OCI-LY7 (cell line): ENCODE data around the gene KCNQ5. TPM values are rescaled to one million over a fixed set of nuclear protein-coding genes. Genes with fewer than 3 reads are reported as not detected.

Source experiments
- BruUV-seq: library from RNA; stranded (reverse); fragments of 400-500 nt; replicated peaks from 2 replicates; lab custom pipeline; 2021; lab: Mats Ljungman, UMichigan
- CTCF ChIA-PET: fragments of 300-600 bp; sonication (Branson Sonifier 250); formaldehyde crosslinking; loops from one replicate; lab custom pipeline; 2022; ENCODE audit warnings: antibody characterized with exemption; ENCODE audit not compliant: unreplicated experiment; lab: Charles Lee
- POLR2A ChIA-PET: fragments of 300-600 bp; sonication (Branson Sonifier 250); formaldehyde crosslinking; loops from one replicate; lab custom pipeline; 2022; ENCODE audit warnings: antibody characterized with exemption; lab: Charles Lee
- DNase-seq: peaks from one replicate; pipeline ENCODE4 v3.0.0-alpha.2; 2015; ENCODE audit warnings: low spot score
- H2AFZ ChIP-seq: fragments of 200-600 bp; sonication (generic), shearing (Covaris generic); 2 replicates; pipeline ENCODE4 v1.6.1; 2014; ENCODE audit warnings: mild to moderate bottlenecking, antibody characterized with exemption, low read length, moderate library complexity
- H3K27ac ChIP-seq: fragments of 200-600 bp; sonication (generic); 2 replicates; pipeline ENCODE4 v1.5.1; 2014; ENCODE audit warnings: mixed run types, low read depth, mild to moderate bottlenecking, moderate library complexity, low read length, inconsistent platforms; ENCODE audit not compliant: poor library complexity, severe bottlenecking
- H3K36me3 ChIP-seq: fragments of 200-600 bp; sonication (generic); 2 replicates; pipeline ENCODE4 v1.6.1; 2014; ENCODE audit warnings: mild to moderate bottlenecking, antibody characterized with exemption, low read length, moderate library complexity, mixed read lengths; ENCODE audit not compliant: insufficient read depth
- H3K4me1 ChIP-seq: fragments of 200-600 bp; sonication (generic); 2 replicates; pipeline ENCODE4 v1.5.1; 2014; ENCODE audit warnings: mild to moderate bottlenecking, low read length; ENCODE audit not compliant: insufficient read depth, poor library complexity, severe bottlenecking
- H3K4me2 ChIP-seq: fragments of 200-600 bp; sonication (generic); 2 replicates; pipeline ENCODE4 v1.6.1; 2014; ENCODE audit warnings: mild to moderate bottlenecking, low read length
- H3K4me3 ChIP-seq: fragments of 200-600 bp; sonication (generic); 2 replicates; pipeline ENCODE4 v1.5.1; 2014; ENCODE audit warnings: mild to moderate bottlenecking, low read depth, low read length; ENCODE audit not compliant: poor library complexity, severe bottlenecking
- H3K79me2 ChIP-seq: fragments of 200-600 bp; sonication (generic); 2 replicates; pipeline ENCODE4 v1.6.1; 2016; ENCODE audit warnings: low read depth, mild to moderate bottlenecking, low read length, moderate library complexity, mixed read lengths; ENCODE audit not compliant: insufficient read depth
- H3K9me2 ChIP-seq: fragments of 200-600 bp; sonication (generic); 2 replicates; pipeline ENCODE4 v1.6.1; 2016; ENCODE audit warnings: mild to moderate bottlenecking, low read length, mixed read lengths; ENCODE audit not compliant: insufficient read depth
- H3K9me3 ChIP-seq: fragments of 200-600 bp; sonication (generic); 2 replicates; pipeline ENCODE4 v1.6.1; 2014; ENCODE audit warnings: mild to moderate bottlenecking, mixed run types, low read length, mixed read lengths
- H4K20me1 ChIP-seq: fragments of 200-600 bp; sonication (generic); 2 replicates; pipeline ENCODE4 v1.6.1; 2014; ENCODE audit warnings: mild to moderate bottlenecking, antibody characterized with exemption, low read length, moderate library complexity, mixed read lengths; ENCODE audit not compliant: insufficient read depth
- CTCF ChIP-seq: fragments of 200-600 bp; sonication (generic); conservative IDR thresholded peaks from 2 replicates; pipeline ENCODE4 v1.5.1; 2014; ENCODE audit warnings: mild to moderate bottlenecking, antibody characterized with exemption, low read length, moderate library complexity, mixed read lengths
- EZH2phosphoT487 ChIP-seq: fragments of 200-600 bp; sonication (generic); IDR thresholded peaks from 2 replicates; pipeline ENCODE4 v1.6.1; 2018; ENCODE audit warnings: low read depth, borderline replicate concordance, mild to moderate bottlenecking, mixed run types, antibody characterized with exemption, low read length, moderate library complexity, mixed read lengths
- intact Hi-C: fragments of 100-400 bp; cut with micrococcal nuclease; formaldehyde crosslinking; loops from one replicate; pipeline ENCODE4 v1.10.0; 2022; ENCODE audit not compliant: unreplicated experiment
- total RNA-seq, 2 experiments: library from RNA; depleted of rRNA in 1 of 2; stranded (reverse); fragments of >200 nt in 1 of 2; shearing (Covaris generic) in 1 of 2; gene quantifications; 2 replicates each; pipeline ENCODE4 v1.2.3, GENCODE V29; 2014 to 2022

Gene KCNQ5
- total RNA-seq, 2 experiments from 2014 or later: 26.1 to 29.7 TPM

GRCh38 chr6:73157870-73158269 is 536.0 kb downstream of the KCNQ5 start:
- Histone ChIP-seq H3K79me2 (no peaks in the 10 kb centered on the region), H3K9me2 (no peaks in the 10 kb centered on the region), H3K4me2 (no peak overlapping the region), H3K4me3 (no peak overlapping the region), H3K36me3 (peaks cover 5% of the 10 kb centered on the region; the same call in 1 of the 2 replicates), H4K20me1 (no peaks in the 10 kb centered on the region), H3K27ac (no peak overlapping the region), H3K4me1 (no peaks in the 10 kb centered on the region), H2AFZ (no peak overlapping the region), H3K9me3 (no peaks in the 10 kb centered on the region)
- intact Hi-C loops: no loop called here
- TF ChIP-seq EZH2phosphoT487: no peak
- TF ChIP-seq CTCF: no peak
- no TSS peak for BruUV-seq
- ChIA-PET CTCF (no interaction called here), POLR2A (interaction anchor here (1.1 kb wide), 1 partner anchor 25 kb away, joined by 4 read pairs; no protein-coding TSS in a partner anchor)
- DNase-seq: no peak

- H3K9me3 ChIP-seq: no peaks in the 10 kb centered on the region
- BruUV-seq: no TSS peak
- no peaks in the 10 kb centered on the region for H3K9me2 ChIP-seq
- H3K36me3 ChIP-seq: peaks cover 8% of the 10 kb centered on the region; the same call in 1 of the 2 replicates
- ChIA-PET POLR2A (interaction anchor here (0.7 to 1.9 kb wide), 4 partner anchors 8 to 736 kb away, joined by 3 to 9 read pairs (median 4); no protein-coding TSS in a partner anchor), CTCF (no interaction called here)
- H3K27ac ChIP-seq: no peak overlapping the region
- no peak for DNase-seq
- H3K4me1 ChIP-seq: no peaks in the 10 kb centered on the region
- H3K79me2 ChIP-seq: no peaks in the 10 kb centered on the region
- no peak overlapping the region for H3K4me2 ChIP-seq
- H4K20me1 ChIP-seq: no peaks in the 10 kb centered on the region
- TF ChIP-seq CTCF (no peak), EZH2phosphoT487 (no peak)
- H2AFZ ChIP-seq: no peak overlapping the region
- intact Hi-C loops: no loop called here
- no peak overlapping the region for H3K4me3 ChIP-seq
Measured at GRCh38 chr6:73169111-73169510, 547.2 kb downstream of the KCNQ5 start.

- no peak for TF ChIP-seq EZH2phosphoT487
- TF ChIP-seq CTCF: no peak
- Histone ChIP-seq H3K4me3 (no peak overlapping the region), H3K36me3 (peaks cover 13% of the 10 kb centered on the region; the same call in 1 of the 2 replicates), H2AFZ (no peak overlapping the region), H4K20me1 (no peaks in the 10 kb centered on the region), H3K4me2 (no peak overlapping the region), H3K9me3 (no peaks in the 10 kb centered on the region), H3K27ac (no peak overlapping the region), H3K4me1 (no peaks in the 10 kb centered on the region), H3K79me2 (no peaks in the 10 kb centered on the region), H3K9me2 (no peaks in the 10 kb centered on the region)
- ChIA-PET CTCF (no interaction called here), POLR2A (interaction anchor here (1.1 to 1.9 kb wide), 2 partner anchors 17 to 18 kb away, joined by 3 to 9 read pairs; no protein-coding TSS in a partner anchor)
- intact Hi-C loops: no loop called here
- no TSS peak for BruUV-seq
- DNase-seq: no peak
Measured at GRCh38 chr6:73169633-73170032, 547.8 kb downstream of the KCNQ5 start.
